Tibial nerve (tissue), 4 donors: Measurements from ENCODE around the gene ST7L.

Experiments used
- CTCF ChIP-seq, 5 experiments: fragments of 200-600 bp in 3 of 5; fragments of 450-650 bp in 2 of 5; sonication (generic) in 3 of 5; IDR thresholded peaks; one replicate each; pipeline ENCODE4 v1.5.1; 2016 to 2019; ENCODE audit warnings: antibody characterized with exemption in 5 of 5, mild to moderate bottlenecking in 3 of 5, moderate library complexity in 2 of 5
- EP300 ChIP-seq, 2 donors: sonication (generic); formaldehyde crosslinking; IDR thresholded peaks; one replicate each; pipeline ENCODE4 v1.6.1; 2017; ENCODE audit warnings: antibody characterized with exemption in 2 of 2, mild to moderate bottlenecking in 1 of 2

GRCh38 chr1:112565800-112566199 is 53.1 kb downstream of the ST7L start:
- TF ChIP-seq CTCF (IDR thresholded peaks at IDR 0.05) (no peak), EP300 (IDR thresholded peaks at IDR 0.05) (no peak)
